Amygdala (tissue), 56 donors: ENCODE results near the gene AIF1.
A peak's percentile ranks its signal among the peaks of the same experiment; 100 is the strongest.

ENCODE experiments used
- DNase-seq, 56 donors: peaks; one replicate each; lab custom pipeline; 2025; lab: John Stamatoyannopoulos, UW

The AIF1 gene

GRCh38 chr6:31636698-31637596 is 21.9 kb downstream of the AIF1 start:
- no peak for DNase-seq

DNA sequence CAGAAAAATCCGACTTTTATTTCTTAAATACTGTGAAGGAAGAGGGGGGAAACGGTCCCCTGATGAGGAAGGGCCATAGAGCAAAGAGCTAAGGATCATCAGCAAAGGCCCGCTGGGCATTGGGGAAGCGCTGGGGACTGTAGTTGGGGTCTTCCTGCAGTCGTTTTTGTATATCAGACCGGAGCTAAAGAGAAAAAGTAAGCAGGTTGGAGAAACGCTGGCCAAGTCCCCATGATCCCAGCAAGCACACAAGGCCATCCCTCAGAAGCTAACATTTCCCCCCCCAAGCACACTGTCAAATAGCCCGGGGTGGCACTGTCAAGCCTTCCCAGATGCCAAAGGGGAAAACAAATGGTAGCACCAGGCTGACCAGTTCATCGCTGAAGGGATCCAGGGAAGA is 24.0 kb downstream of the AIF1 start:
- no peak for DNase-seq

DNA sequence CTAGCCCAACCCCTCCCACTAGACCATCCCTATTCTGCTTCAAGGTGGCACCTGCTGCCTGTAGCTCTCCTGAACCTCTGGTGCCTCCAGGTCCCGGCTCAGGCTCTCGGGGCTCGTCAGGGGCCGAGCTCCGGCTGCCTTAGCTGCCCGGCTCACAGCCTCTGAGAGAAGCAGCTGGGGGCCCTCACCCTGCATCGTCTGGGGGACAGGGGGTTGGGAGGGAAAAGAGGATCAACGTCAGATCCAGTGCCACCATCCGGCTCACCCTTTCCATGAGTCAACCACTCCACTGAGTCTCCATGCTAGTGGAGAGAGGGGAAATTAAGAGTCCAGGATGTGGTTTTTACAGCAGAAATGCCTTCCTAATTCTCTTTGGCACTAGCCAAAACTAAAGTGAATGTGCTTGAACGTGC is 24.4 kb downstream of the AIF1 start:
- DNase-seq = no peak

DNA sequence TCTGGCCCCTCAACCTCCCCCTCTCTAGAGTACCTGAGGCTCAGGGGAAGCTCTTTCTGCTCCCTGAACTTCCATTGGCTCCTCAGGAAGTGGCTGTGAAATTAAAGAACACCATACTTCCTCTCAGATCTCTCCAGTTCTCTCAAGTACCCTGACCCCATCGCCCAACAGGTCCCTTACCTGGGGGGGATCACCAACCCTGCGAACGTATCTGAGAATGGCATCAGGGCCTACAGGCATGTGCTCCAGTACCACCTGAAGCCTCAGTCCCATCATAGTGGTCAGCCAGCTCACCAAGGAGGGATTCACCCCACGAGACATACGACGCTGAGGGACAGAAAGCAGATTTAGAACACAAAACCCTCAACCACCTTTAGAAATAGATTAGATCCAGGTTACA is 25.6 kb downstream of the AIF1 start:
- DNase-seq = no peak

GRCh38 chr6:31641370-31641769 is 26.3 kb downstream of the AIF1 start:
- no peak for DNase-seq

- DNase-seq = no peak
Observed at GRCh38 chr6:31642798-31643570, 27.9 kb downstream of the AIF1 start.

DNA sequence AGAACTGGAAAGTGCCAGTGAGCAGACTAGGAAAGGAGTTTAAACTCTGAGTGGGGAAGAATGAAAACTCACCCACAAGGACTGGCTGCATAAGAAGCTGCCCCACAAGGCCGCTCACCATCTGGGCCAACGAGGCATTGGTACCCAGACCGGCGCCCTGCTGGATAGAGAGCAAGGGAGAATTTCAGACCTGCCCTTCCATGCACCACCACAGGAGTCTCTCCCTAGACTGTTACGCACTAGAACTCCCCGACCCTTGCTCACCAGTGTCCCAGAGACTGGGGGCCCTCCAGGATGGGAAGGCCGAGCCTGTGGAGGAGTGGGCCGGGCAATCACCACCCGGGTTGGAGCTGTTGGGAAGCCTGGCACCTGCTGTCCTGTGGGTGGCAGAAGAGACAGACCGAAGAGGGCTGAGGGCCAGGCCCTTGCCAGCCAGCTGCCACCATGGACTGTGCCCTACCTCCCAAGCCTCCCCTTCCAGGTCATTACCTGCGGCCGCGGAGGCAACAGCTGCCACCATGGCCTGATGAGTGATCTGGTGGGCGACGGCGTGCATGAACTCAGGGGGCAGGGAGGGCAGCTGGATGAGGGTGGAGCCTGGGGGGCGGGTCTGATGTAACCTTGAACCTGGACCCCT is 28.9 kb downstream of the AIF1 start:
- no peak for DNase-seq

DNA sequence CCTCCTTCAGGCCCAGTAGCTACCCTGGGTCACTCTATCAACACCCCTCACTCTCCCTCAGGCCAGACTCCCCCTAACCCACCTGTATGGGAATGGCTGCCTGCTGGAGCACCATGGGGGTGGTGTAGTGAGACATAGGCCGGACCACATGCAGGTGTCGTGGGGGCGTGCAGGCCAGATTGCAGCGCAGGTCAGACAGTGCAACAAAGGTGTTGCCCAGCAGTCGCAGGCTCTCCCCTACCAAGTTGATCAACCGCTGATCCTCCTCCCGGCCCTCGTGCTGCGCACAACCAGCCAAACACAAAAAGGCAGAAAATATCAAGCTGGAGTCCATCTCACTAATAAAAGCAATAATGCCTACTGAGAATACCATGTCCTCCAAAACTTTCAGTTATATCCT is 30.3 kb downstream of the AIF1 start:
- DNase-seq = no peak

DNA sequence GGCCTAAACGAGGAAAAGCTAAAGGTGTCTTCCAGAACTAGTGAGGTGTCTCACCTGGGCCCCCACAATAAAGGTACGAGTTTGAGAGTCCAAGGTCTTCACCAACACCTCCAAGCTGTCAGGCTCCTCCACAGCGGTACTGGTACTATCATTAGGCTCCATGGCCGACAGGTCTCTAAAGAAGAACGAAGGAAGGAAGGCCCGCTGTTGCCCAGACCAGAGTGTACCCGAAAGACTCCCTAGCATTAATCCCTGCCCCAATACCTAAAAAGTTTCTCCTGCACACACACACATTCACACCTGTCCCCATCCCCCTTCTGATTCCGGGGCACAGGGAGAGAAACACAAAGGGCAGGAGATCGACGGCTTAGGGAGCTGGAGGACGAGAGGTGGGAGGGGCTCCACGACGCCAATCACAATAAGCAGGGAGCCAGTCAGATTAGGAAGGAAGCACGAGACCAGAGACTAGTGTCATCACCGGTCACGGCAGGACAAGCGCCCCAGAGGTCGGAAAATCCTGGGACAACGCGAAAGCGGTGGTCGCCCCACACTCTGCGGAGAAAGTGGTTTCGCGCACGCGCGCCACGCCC is 36.7 kb downstream of the AIF1 start:
- peak in 8 of 56 donors; percentile 38 to 87 (median 73) for DNase-seq

DNA sequence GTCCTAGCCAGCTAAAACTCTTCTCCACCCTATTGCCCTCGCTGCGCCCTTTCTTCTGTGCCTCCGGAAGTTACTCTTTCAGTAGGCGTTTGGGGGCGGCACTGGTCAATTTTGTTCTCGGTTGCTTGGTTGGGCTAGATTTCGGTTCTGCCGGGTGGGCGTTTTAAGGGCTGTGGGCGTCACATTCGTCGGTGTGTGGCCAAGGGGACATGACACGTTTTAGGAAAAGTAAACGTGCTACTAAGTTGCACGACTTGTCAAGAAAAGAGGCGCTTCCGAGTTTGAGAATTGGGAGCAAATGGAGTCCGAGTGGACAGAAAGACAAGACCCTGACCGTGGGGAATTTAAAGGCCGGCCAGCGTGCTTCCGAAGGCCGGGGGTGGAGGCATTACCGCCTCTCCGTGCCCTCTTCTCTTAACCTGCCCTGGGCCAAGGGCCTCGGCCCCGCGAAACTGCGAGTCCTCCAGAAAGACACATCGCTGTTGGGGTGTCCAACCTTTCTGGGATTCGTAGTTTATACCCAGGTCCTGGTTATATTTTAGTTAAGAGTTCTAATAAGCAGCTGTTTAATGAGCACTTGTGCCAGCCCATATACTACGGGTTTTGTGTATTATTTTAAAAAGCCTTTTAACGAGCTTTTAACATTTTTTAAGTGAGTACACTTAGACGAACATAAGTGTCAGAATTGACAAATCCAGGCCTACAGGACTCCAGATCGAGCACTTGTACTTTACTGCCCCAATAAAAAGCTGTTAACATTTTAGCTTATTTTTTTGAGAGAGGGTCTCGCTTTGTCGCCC is 38.1 kb downstream of the AIF1 start:
- peak in 37 of 56 donors; percentile 68 to 98 (median 87) for DNase-seq

GRCh38 chr6:31654574-31655348 is 39.7 kb downstream of the AIF1 start:
- no peak for DNase-seq

GRCh38 chr6:31655349-31656237 is 40.6 kb downstream of the AIF1 start, which contains the start of gene APOM:
APOM (plus strand) TSS chr6:31655894; CDS start chr6:31655967, 73 bp downstream.
- DNase-seq = no peak

DNA sequence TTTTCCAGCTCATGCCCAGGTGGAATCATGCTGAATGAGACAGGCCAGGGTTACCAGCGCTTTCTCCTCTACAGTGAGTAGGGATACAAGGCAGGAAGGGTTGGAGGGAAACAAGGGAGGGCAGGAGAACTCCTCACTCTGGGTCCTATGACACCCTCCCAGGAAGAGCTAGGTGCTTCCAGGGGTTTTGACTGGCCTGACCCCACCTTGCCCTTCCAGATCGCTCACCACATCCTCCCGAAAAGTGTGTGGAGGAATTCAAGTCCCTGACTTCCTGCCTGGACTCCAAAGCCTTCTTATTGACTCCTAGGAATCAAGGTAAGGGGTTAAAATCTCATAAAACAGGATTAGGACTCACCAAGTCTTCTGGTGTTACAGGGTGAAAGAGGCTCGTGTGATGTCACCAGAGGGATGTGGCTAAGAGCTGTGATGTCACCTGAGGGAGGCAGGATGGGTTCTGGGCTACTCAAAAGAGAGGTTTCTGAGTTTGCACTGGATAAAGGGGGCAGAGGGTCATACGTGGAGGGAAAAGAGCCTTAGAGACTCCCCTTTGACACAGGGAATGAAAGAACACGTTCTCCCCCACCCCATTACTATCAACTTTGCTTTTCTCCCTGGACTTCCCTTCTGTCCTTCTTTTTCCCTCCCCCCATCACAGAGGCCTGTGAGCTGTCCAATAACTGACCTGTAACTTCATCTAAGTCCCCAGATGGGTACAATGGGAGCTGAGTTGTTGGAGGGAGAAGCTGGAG is 42.5 kb downstream of the AIF1 start:
- DNase-seq = no peak

DNA sequence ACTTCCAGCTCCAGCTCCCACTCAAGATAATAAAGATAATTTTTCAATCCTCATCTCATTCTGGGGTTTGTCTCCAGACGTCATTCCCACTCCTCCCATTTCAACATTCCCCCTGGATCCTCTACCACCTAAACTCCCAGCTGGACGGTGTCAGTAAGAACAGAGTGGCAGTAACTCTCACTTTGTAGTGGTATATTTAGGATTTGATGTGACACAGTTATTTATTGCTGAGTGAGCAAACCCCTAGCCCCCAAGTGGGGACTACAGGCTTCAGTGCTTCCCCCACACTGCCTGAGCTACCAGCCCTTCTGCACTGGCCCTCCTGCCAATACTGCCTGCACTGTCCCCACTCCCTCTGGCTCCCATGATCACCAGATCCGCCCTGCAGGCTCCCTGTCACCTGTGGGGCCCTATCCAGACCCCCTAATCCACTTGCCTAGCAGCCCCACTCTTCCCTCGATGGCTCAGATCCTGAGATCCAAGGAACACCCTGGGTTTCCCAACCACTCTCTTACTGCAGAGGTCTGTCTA is 43.2 kb downstream of the AIF1 start:
- DNase-seq = no peak

- no peak for DNase-seq
Observed at GRCh38 chr6:31658983-31659648, 44.1 kb downstream of the AIF1 start.

DNA sequence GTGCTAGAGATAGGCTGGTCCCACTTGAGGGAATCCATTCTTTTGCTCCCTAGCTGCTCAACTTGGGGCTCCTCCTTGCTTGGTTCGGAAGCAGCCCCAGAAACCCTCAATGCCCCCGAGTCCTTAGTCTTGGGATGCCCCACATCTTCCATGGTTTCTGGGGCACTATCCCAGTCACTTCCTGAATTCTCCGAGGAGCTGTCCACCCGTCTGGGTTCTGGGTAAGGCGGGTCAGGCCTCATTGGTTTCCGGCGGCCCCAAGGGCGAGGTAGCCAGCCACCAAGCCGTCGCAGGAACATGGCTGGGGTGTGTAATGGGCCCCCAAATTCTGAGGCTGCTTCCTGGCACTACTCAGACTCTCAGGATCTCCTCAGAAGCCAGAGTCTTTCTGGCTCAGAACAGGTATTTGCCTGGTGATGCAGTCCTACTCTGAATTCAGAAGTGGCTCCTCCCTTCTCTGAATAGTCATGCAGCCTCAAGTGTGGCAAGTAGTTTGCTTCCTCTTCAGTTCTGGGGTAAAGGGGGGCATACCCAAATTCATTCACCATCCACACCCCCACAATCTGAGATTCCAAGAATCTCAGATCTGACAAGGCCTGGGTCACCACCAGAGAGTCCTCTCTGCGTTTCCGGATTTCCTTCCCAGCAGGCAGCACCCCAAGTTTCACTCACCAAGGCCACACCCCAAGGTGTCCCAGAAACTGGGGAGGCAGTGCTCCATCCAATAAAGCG is 44.8 kb downstream of the AIF1 start:
- peak in 1 of 56 donors; percentile 30 for DNase-seq
